ENCODE measurements around the gene C1orf116. TPM values are rescaled to one million over a fixed set of nuclear protein-coding genes. Genes with fewer than 3 reads are reported as not detected.

The C1orf116 gene
- total and polyA plus RNA-seq, 10 donors: 0.02 to 1.0 (median 0.27) TPM; not detected in 1

DNA sequence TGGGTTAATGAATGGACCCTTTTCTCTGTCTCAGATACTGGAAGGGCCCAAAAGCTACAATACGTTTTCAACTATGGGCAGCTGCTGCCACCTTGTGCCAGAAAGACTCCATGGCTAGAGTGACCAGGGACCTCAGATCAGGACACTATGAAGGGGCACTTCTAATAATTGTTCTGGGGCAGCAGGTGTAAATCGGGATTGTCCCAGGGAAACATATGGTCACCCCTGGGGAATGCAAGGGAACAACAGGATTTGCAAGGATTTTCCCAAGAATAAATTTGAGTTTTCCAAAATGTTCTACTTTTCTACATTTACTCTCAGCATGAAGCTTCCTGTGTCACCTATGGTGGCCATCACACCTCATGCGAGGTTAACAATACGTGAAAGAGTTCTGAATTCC, 50.3 kb downstream of the C1orf116 start:
- no peak for DNase-seq
- Histone ChIP-seq H3K9me3 (no peaks in the 10 kb centered on the region), H3K27ac (no peak overlapping the region), H3K4me1 (no peaks in the 10 kb centered on the region), H3K36me3 (no peaks in the 10 kb centered on the region), H3K27me3 (replicated peaks in 1 of 7) (peaks cover 0 to 12% (median 0%) of the 10 kb centered on the region in 7 donors), H3K4me3 (no peak overlapping the region)
- intact Hi-C loops (cut with DNase I; ENCODE audit: low total_unique reads): loop anchor here (10.0 kb wide), 2 partner anchors 257 to 347 kb away; partner anchors contain the start of gene DYRK3
- TF ChIP-seq POLR2A (IDR thresholded peaks at IDR 0.05): no peak
- TF ChIP-seq, protein P1, sequence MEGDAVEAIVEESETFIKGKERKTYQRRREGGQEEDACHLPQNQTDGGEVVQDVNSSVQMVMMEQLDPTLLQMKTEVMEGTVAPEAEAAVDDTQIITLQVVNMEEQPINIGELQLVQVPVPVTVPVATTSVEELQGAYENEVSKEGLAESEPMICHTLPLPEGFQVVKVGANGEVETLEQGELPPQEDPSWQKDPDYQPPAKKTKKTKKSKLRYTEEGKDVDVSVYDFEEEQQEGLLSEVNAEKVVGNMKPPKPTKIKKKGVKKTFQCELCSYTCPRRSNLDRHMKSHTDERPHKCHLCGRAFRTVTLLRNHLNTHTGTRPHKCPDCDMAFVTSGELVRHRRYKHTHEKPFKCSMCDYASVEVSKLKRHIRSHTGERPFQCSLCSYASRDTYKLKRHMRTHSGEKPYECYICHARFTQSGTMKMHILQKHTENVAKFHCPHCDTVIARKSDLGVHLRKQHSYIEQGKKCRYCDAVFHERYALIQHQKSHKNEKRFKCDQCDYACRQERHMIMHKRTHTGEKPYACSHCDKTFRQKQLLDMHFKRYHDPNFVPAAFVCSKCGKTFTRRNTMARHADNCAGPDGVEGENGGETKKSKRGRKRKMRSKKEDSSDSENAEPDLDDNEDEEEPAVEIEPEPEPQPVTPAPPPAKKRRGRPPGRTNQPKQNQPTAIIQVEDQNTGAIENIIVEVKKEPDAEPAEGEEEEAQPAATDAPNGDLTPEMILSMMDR (IDR thresholded peaks at IDR 0.05 in 8 of 11, conservative IDR thresholded peaks at IDR 0.05 in 3 of 11): peak; percentile 49 to 81 (median 72)
- 26 to 41% (median 31%) methylated on average over 4 of the region's 4 CpGs for WGBS, 5 donors

DNA sequence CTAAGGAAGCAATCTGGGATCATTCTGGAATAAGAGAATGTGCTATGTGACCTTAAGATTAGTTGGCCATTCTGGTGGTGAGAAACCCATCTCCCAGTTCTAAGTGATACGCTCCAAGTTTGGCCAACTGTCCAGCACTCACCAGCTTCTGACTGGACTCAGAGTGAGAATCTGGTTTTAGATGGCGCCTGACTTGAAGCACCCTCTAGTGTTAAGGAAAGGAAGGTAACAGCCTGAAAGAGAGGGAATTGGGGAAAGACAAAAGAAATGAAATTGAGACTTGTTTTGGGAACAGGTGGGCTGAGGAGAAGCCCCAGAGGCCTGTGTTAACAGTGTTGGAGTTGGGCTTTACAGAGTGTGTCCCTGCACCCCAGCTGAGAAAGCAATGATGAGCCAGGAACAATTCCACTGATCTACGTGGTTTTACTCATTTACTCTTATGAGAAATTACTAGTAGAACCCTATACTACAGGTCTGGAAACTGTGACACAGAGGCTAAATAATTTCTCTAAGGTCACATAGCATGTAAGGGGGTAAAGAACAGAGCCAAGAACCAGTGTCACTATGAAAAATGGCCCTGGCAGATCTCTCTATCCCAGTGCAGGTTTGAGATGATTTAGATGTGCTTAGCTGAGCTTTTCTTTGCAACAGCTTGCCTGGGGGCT, 53.0 kb downstream of the C1orf116 start:
- intact Hi-C loops (cut with DNase I; ENCODE audit: low total_unique reads): loop anchor here (10.0 kb wide), 2 partner anchors 255 to 345 kb away; partner anchors contain the start of gene DYRK3
- Histone ChIP-seq H3K9me3 (no peaks in the 10 kb centered on the region), H3K36me3 (no peaks in the 10 kb centered on the region), H3K4me3 (no peak overlapping the region), H3K4me1 (no peaks in the 10 kb centered on the region), H3K27me3 (replicated peaks in 1 of 7) (peaks cover 0 to 10% (median 0%) of the 10 kb centered on the region in 7 donors), H3K27ac (no peak overlapping the region)
- no peak for DNase-seq
- WGBS, 5 donors: 81 to 87% (median 83%) methylated on average over 3 of the region's 3 CpGs
- TF ChIP-seq, protein P1 (IDR thresholded peaks at IDR 0.05 in 8 of 11, conservative IDR thresholded peaks at IDR 0.05 in 3 of 11): peak in 7 of 11 experiments; percentile 18 to 52 (median 33)
- TF ChIP-seq POLR2A (IDR thresholded peaks at IDR 0.05): no peak

DNA sequence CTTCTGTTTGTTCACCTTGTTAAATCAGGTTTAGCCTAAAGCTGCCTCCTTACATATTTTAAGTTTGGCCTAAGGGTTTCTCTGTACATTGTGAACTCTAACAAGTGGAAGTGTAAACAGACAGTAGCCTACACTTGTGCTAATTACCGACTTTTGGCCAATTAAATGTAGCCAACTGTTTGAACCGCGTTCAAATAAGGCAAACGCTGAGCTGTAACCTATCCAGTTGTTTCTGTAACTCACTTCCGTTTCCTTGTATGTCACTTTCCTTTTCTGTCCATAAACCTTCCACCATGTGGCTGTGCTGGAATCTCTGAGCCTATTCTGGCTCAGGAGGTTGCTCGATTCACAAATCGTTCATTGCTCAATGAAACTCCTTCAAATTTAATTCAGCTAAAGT, 54.3 kb downstream of the C1orf116 start:
- Histone ChIP-seq H3K36me3 (no peaks in the 10 kb centered on the region), H3K27me3 (replicated peaks in 1 of 7) (peaks cover 0 to 3% (median 0%) of the 10 kb centered on the region in 7 donors), H3K9me3 (no peaks in the 10 kb centered on the region), H3K4me3 (no peak overlapping the region), H3K4me1 (no peaks in the 10 kb centered on the region), H3K27ac (no peak overlapping the region)
- 86 to 95% (median 88%) methylated on average over 7 of the region's 7 CpGs for WGBS, 5 donors
- DNase-seq: no peak
- intact Hi-C loops (cut with DNase I; ENCODE audit: low total_unique reads): no loop called here
- no peak for TF ChIP-seq POLR2AphosphoS5 (IDR thresholded peaks at IDR 0.05)

DNA sequence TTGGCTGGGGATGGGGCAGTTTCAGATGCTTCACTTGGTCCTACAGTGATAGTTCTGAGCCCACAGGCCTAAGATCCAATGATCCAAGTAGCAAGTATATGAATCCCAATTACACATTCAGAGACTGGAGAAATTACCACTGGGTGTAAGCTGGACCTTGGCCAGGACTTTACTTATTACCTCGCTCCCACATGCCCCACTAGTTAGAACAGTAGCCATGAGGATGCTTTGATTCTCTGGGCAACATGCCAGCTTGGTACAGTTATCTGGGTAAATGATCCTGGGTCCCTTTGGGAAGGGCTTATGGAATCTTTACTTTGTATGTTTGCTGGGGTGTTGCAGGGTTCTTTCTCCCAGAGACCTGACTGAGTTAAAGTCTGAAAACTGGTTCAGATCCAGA, 57.2 kb downstream of the C1orf116 start:
- H3K27me3 ChIP-seq (replicated peaks in 1 of 7): no peaks in the 10 kb centered on the region
- peaks cover 0 to 7% (median 0%) of the 10 kb centered on the region in 6 donors for H3K4me1 ChIP-seq
- DNase-seq: no peak
- WGBS, 5 donors: 87 to 100% (median 96%) methylated on average over 1 of the region's 1 CpG
- H3K9me3 ChIP-seq: no peaks in the 10 kb centered on the region
- TF ChIP-seq, protein P1 (IDR thresholded peaks at IDR 0.05 in 8 of 11, conservative IDR thresholded peaks at IDR 0.05 in 3 of 11): no peak
- no peak for TF ChIP-seq POLR2AphosphoS5 (IDR thresholded peaks at IDR 0.05)
- TF ChIP-seq POLR2A (IDR thresholded peaks at IDR 0.05): no peak
- no peak overlapping the region for H3K27ac ChIP-seq
- H3K36me3 ChIP-seq: no peaks in the 10 kb centered on the region
- H3K4me3 ChIP-seq: no peak overlapping the region
- intact Hi-C loops (cut with DNase I; ENCODE audit: low total_unique reads): no loop called here

All from spleen (tissue), 11 donors.